Thyroid gland (tissue), 4 donors: ENCODE results near the gene BRSK2. TPM values are rescaled to one million over a fixed set of nuclear protein-coding genes. Genes with fewer than 3 reads are reported as not detected.

Experiments used
- DNase-seq, 2 donors: peaks; one replicate each; pipeline ENCODE4 v3.0.0-alpha.2; 2019
- H3K27ac ChIP-seq, 3 donors: fragments of 200-600 bp; sonication (generic); 1 replicate in 2 of 3; 2 replicates in 1 of 3; pipeline ENCODE4 v1.5.1; 2016 to 2019; ENCODE audit warnings: mild to moderate bottlenecking in 1 of 3, moderate library complexity in 1 of 3
- H3K27me3 ChIP-seq: fragments of 200-600 bp; sonication (generic); one replicate; pipeline ENCODE4 v1.5.1; 2019
- H3K36me3 ChIP-seq, 2 donors: fragments of 200-600 bp; sonication (generic); one replicate each; pipeline ENCODE4 v1.5.1; 2016 to 2019
- H3K4me1 ChIP-seq, 2 donors: fragments of 200-600 bp; sonication (generic); one replicate each; pipeline ENCODE4 v1.5.1; 2017 to 2019
- H3K4me3 ChIP-seq, 3 donors: fragments of 200-600 bp; sonication (generic); replicated peaks in 1 of 3; 1 replicate in 2 of 3; 2 replicates in 1 of 3; pipeline ENCODE4 v1.5.1; 2016; ENCODE audit warnings: mild to moderate bottlenecking in 1 of 3
- H3K9me3 ChIP-seq: fragments of 200-600 bp; sonication (generic); one replicate; pipeline ENCODE4 v1.5.1; 2017
- CTCF ChIP-seq, 6 experiments: fragments of 200-600 bp in 3 of 6; fragments of 450-650 bp in 3 of 6; sonication (generic) in 3 of 6; IDR thresholded peaks; one replicate each; pipeline ENCODE4 v1.5.1; 2016 to 2019; ENCODE audit warnings: antibody characterized with exemption in 6 of 6, mild to moderate bottlenecking in 2 of 6, inconsistent platforms in 1 of 6, moderate library complexity in 1 of 6
- POLR2A ChIP-seq, 2 donors: fragments of 450-650 bp; IDR thresholded peaks; one replicate each; pipeline ENCODE4 v1.6.1; 2017; ENCODE audit warnings: antibody characterized with exemption in 2 of 2, mild to moderate bottlenecking in 2 of 2, moderate library complexity in 1 of 2
- WGBS, 2 donors: methylation state at CpG; one replicate each; pipeline ENCODE4 v1.1.5; 2017; 5-methylcytosine and 5-hydroxymethylcytosine counted together
- intact Hi-C: fragments of 100-400 bp; cut with DNase I; formaldehyde crosslinking; loops from one replicate; pipeline ENCODE4 v1.15.1; 2023
- total RNA-seq, 4 donors: library from RNA; depleted of rRNA; stranded (reverse); fragments of >200 nt; gene quantifications; one replicate each; pipeline ENCODE4 v1.2.3, GENCODE V29; 2016

The BRSK2 gene
- total RNA-seq, 4 donors from 2014 or later = 0.34 to 2.2 (median 0.81) TPM

- Histone ChIP-seq H3K27me3 (no peaks in the 10 kb centered on the region), H3K9me3 (no peaks in the 10 kb centered on the region), H3K27ac (no peak overlapping the region), H3K4me3 (no peak overlapping the region), H3K36me3 (no peaks in the 10 kb centered on the region), H3K4me1 (peaks cover 0 to 10% of the 10 kb centered on the region in 2 donors)
- TF ChIP-seq POLR2A (IDR thresholded peaks at IDR 0.05) (no peak), CTCF (IDR thresholded peaks at IDR 0.05) (no peak)
- WGBS, 2 donors = 84 to 86% methylated on average over 4 to 23 of the region's 49 CpGs
- DNase-seq = no peak
- intact Hi-C loops = no loop called here
Measured at GRCh38 chr11:1447845-1448825, 58.4 kb downstream of the BRSK2 start.

- no peak for DNase-seq
- H3K9me3 ChIP-seq = no peaks in the 10 kb centered on the region
- no peaks in the 10 kb centered on the region for H3K27me3 ChIP-seq
- H3K36me3 ChIP-seq = no peaks in the 10 kb centered on the region
- H3K4me3 ChIP-seq = no peak overlapping the region
- H3K27ac ChIP-seq = no peak overlapping the region
- intact Hi-C loops = no loop called here
- H3K4me1 ChIP-seq = peaks cover 2 to 17% of the 10 kb centered on the region in 2 donors
- 47 to 80% methylated on average over 6 to 9 of the region's 24 CpGs for WGBS, 2 donors
- TF ChIP-seq CTCF (IDR thresholded peaks at IDR 0.05) = no peak
- no peak for TF ChIP-seq POLR2A (IDR thresholded peaks at IDR 0.05)
Measured at GRCh38 chr11:1448882-1449281, 59.1 kb downstream of the BRSK2 start.

- no peaks in the 10 kb centered on the region for H3K27me3 ChIP-seq
- no peaks in the 10 kb centered on the region for H3K36me3 ChIP-seq
- H3K4me1 ChIP-seq = peaks cover 3 to 20% of the 10 kb centered on the region in 2 donors
- no peak overlapping the region for H3K4me3 ChIP-seq
- intact Hi-C loops = no loop called here
- TF ChIP-seq CTCF (IDR thresholded peaks at IDR 0.05) = no peak
- no peak for TF ChIP-seq POLR2A (IDR thresholded peaks at IDR 0.05)
- no peak overlapping the region for H3K27ac ChIP-seq
- no peak for DNase-seq
- H3K9me3 ChIP-seq = no peaks in the 10 kb centered on the region
- WGBS, 2 donors = 56 to 63% methylated on average over 20 to 23 of the region's 31 CpGs
Measured at GRCh38 chr11:1449490-1450243, 59.9 kb downstream of the BRSK2 start.

DNA sequence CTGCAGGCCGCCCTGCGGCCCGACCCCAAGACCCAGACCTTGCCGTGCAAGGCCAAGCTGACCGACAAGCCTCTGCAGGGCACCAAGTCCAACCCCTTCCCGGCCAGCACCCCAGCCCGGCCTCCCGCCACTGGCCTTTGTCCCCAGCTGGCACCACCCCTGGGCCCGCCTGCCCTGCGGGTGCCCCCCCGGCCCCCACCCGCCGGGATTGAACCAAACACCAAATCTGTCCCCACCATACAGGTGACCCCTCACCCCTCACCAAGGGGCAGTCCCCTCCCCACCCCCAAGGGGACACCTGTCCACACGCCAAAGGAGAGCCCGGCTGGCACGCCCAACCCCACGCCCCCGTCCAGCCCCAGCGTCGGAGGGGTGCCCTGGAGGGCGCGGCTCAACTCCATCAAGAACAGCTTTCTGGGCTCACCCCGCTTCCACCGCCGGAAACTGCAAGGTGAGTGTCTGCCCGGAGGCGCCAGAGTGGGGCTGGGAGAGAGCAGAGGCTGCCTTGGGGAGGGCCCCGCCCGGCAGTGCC lies 60.7 kb downstream of the BRSK2 start:
- 91% methylated on average over 6 to 9 of the region's 29 CpGs for WGBS, 2 donors
- no peak overlapping the region for H3K4me3 ChIP-seq
- no peaks in the 10 kb centered on the region for H3K9me3 ChIP-seq
- H3K36me3 ChIP-seq = no peaks in the 10 kb centered on the region
- TF ChIP-seq POLR2A (IDR thresholded peaks at IDR 0.05) (no peak), CTCF (IDR thresholded peaks at IDR 0.05) (no peak)
- no peak for DNase-seq
- H3K4me1 ChIP-seq = peaks cover 3 to 20% of the 10 kb centered on the region in 2 donors
- no peaks in the 10 kb centered on the region for H3K27me3 ChIP-seq
- intact Hi-C loops = no loop called here
- H3K27ac ChIP-seq = no peak overlapping the region
